HepG2 (cell line): ENCODE results near the gene AUTS2. TPM values are rescaled to one million over a fixed set of nuclear protein-coding genes. Genes with fewer than 3 reads are reported as not detected.

Experiments
- ATAC-seq: fragments of 200-7000 bp; cut with Tn5 transposase; 3 replicates; pipeline ENCODE4 v1.9.1; 2020; ENCODE audit warnings: mild to moderate bottlenecking, moderate library complexity
- BruUV-seq: library from RNA; stranded (reverse); fragments of 400-500 nt; replicated peaks from 2 replicates; lab custom pipeline; 2021; lab: Mats Ljungman, UMichigan
- CTCF ChIA-PET: fragments of 300-600 bp; formaldehyde crosslinking; extraction: SDS; loops from one replicate; lab custom pipeline; 2021; ENCODE audit warnings: low total read pairs, inconsistent platforms, low intra/inter-chr PET ratio; lab: Yijun Ruan, JAX
- POLR2A ChIA-PET: fragments of 350-600 bp; sonication (Branson Sonifier 250); formaldehyde crosslinking; loops from one replicate; lab custom pipeline; 2020; ENCODE audit warnings: antibody characterized with exemption, inconsistent platforms; lab: Yijun Ruan, JAX
- DNase-seq: peaks from one replicate; pipeline ENCODE4 v3.0.0-alpha.2; 2015; ENCODE audit warnings: low spot score
- FAIRE-seq: peaks from 3 replicates; lab custom pipeline; 2011; peaks lifted over from hg19 to GRCh38; lab: Jason Lieb, UNC
- H2AFZ ChIP-seq: one replicate; pipeline ENCODE4 v1.6.1; 2011; ENCODE audit warnings: low read length, inconsistent platforms
- H3K27ac ChIP-seq: fragments of 300-600 bp; 3 replicates; pipeline ENCODE4 v1.8.0; 2011; ENCODE audit warnings: mixed run types, mild to moderate bottlenecking, mixed read lengths, low read length, inconsistent platforms; ENCODE audit not compliant: insufficient read depth; ENCODE audit errors: extremely low read length
- H3K27me3 ChIP-seq, 2 experiments: fragments of 200-600 bp in 1 of 2; 2 replicates in 1 of 2; 3 replicates in 1 of 2; pipeline versions ENCODE4 v1.6.0 to v1.8.0; 2011; ENCODE audit warnings: low read length in 2 of 2, mild to moderate bottlenecking in 2 of 2, moderate library complexity in 2 of 2, inconsistent platforms in 1 of 2; ENCODE audit not compliant: insufficient read depth in 2 of 2, control insufficient read depth in 1 of 2
- H3K36me3 ChIP-seq, 2 experiments: fragments of 200-600 bp in 1 of 2; replicated peaks in 1 of 2; 2 replicates in 1 of 2; 3 replicates in 1 of 2; pipeline versions ENCODE4 v1.5.1 to v1.8.0; 2011; ENCODE audit warnings: low read length in 2 of 2, inconsistent platforms in 1 of 2; ENCODE audit not compliant: insufficient read depth in 2 of 2, control insufficient read depth in 1 of 2
- H3K4me1 ChIP-seq: 2 replicates; pipeline ENCODE4 v1.5.1; 2012; ENCODE audit warnings: low read length, inconsistent platforms; ENCODE audit not compliant: insufficient read depth
- H3K4me2 ChIP-seq: 2 replicates; pipeline ENCODE4 v1.6.0; 2011; ENCODE audit warnings: low read depth, low read length, inconsistent platforms
- H3K4me3 ChIP-seq, 3 experiments: fragments of 200-600 bp in 1 of 3; sonication (generic), shearing (Covaris generic) in 1 of 3; replicated peaks in 1 of 3; 2 replicates each; pipeline ENCODE4 v1.5.1; 2011 to 2016; ENCODE audit warnings: low read length in 3 of 3, inconsistent platforms in 2 of 3, low read depth in 2 of 3, mild to moderate bottlenecking in 2 of 3, control low read depth in 1 of 3, mixed read lengths in 1 of 3; ENCODE audit not compliant: insufficient read depth in 1 of 3
- H3K79me2 ChIP-seq: one replicate; pipeline ENCODE4 v1.6.1; 2011; ENCODE audit warnings: low read length, inconsistent platforms; ENCODE audit not compliant: insufficient read depth
- H3K9ac ChIP-seq: 2 replicates; pipeline ENCODE4 v1.6.0; 2011; ENCODE audit warnings: mild to moderate bottlenecking, low read depth, low read length, inconsistent platforms; ENCODE audit not compliant: insufficient read depth
- H3K9me3 ChIP-seq: 2 replicates; pipeline ENCODE4 v1.5.1; 2012; ENCODE audit warnings: mild to moderate bottlenecking, low read length
- H4K20me1 ChIP-seq: 2 replicates; pipeline ENCODE4 v1.6.0; 2011; ENCODE audit warnings: inconsistent platforms, mild to moderate bottlenecking, low read length, moderate library complexity; ENCODE audit not compliant: insufficient read depth
- CEBPG ChIP-seq: IDR thresholded peaks from 2 replicates; pipeline ENCODE4 v1.6.1; 2016
- GATAD1 ChIP-seq: IDR thresholded peaks from 2 replicates; pipeline ENCODE4 v1.6.1; 2016; ENCODE audit warnings: missing genetic modification reagents, missing compliant biosample characterization
- HINFP ChIP-seq: sonication (generic); formaldehyde crosslinking; IDR thresholded peaks from 2 replicates; pipeline ENCODE4 v1.4.0; 2020; ENCODE audit warnings: low read depth, mild to moderate bottlenecking, missing genetic modification reagents
- HNF4G ChIP-seq, 2 experiments: sonication (generic) in 1 of 2; formaldehyde crosslinking in 1 of 2; IDR thresholded peaks; 2 replicates each; pipeline versions ENCODE4 v1.4.0 to v1.6.1; 2011 to 2020; ENCODE audit warnings: borderline replicate concordance in 2 of 2, low read depth in 2 of 2, mild to moderate bottlenecking in 2 of 2, low read length in 1 of 2, missing genetic modification reagents in 1 of 2, moderate library complexity in 1 of 2
- KDM5A ChIP-seq: fragments of 200-600 bp; sonication (generic); IDR thresholded peaks from 2 replicates; pipeline ENCODE4 v1.7.0; 2018; ENCODE audit warnings: antibody characterized with exemption, mild to moderate bottlenecking, low read length, borderline replicate concordance
- MAZ ChIP-seq, 2 experiments: sonication (generic) in 1 of 2; formaldehyde crosslinking in 1 of 2; IDR thresholded peaks; 2 replicates each; pipeline versions ENCODE4 v1.5.0 to v1.6.1; 2012 to 2020; ENCODE audit warnings: low read depth in 2 of 2, mild to moderate bottlenecking in 2 of 2, borderline replicate concordance in 1 of 2, improper control_type of control experiment in 1 of 2, low read length in 1 of 2, missing genetic modification reagents in 1 of 2, moderate library complexity in 1 of 2
- MIER3 ChIP-seq: IDR thresholded peaks from 2 replicates; pipeline ENCODE4 v1.6.1; 2016; ENCODE audit warnings: missing compliant biosample characterization, borderline replicate concordance
- TAF15 ChIP-seq: fragments of 200-400 bp; formaldehyde crosslinking; IDR thresholded peaks from one replicate; pipeline ENCODE4 v1.6.1; 2018; ENCODE audit warnings: mild to moderate bottlenecking, low read depth, low read length; ENCODE audit not compliant: poor library complexity, severe bottlenecking
- ZNF383 ChIP-seq: sonication (generic); formaldehyde crosslinking; IDR thresholded peaks from 2 replicates; pipeline ENCODE4 v1.4.0; 2020; ENCODE audit warnings: missing genetic modification reagents, mild to moderate bottlenecking, borderline replicate concordance
- ZNF431 ChIP-seq: sonication (generic); formaldehyde crosslinking; IDR thresholded peaks from 2 replicates; pipeline ENCODE4 v1.9.0; 2022; ENCODE audit warnings: missing genetic modification reagents, low read depth, mild to moderate bottlenecking, borderline replicate concordance
- ZNF468 ChIP-seq: sonication (generic); formaldehyde crosslinking; IDR thresholded peaks from 2 replicates; pipeline ENCODE4 v1.8.0; 2022; ENCODE audit warnings: mild to moderate bottlenecking, moderate library complexity, missing genetic modification reagents
- ZNF567 ChIP-seq: sonication (generic); formaldehyde crosslinking; IDR thresholded peaks from 2 replicates; pipeline ENCODE4 v1.8.1; 2023; ENCODE audit warnings: mild to moderate bottlenecking, missing genetic modification reagents, borderline replicate concordance
- ZNF710 ChIP-seq: sonication (generic); formaldehyde crosslinking; IDR thresholded peaks from 2 replicates; pipeline ENCODE4 v1.5.0; 2020; ENCODE audit warnings: mild to moderate bottlenecking, missing genetic modification reagents, borderline replicate concordance
- ZNF772 ChIP-seq: sonication (generic); formaldehyde crosslinking; IDR thresholded peaks from 2 replicates; pipeline ENCODE4 v1.5.0; 2020; ENCODE audit warnings: mild to moderate bottlenecking, missing genetic modification reagents
- WGBS: methylation state at CpG from one replicate; pipeline ENCODE4 v1.1.6; 2017; ENCODE audit warnings: low lambda C conversion rate; 5-methylcytosine and 5-hydroxymethylcytosine counted together
- in situ Hi-C: cut with HindIII; loops from 2 replicates; pipeline ENCODE4 v1.10.0; 2017; ENCODE audit warnings: low pct_unique_long_range_greater_than_20kb; ENCODE audit not compliant: extremely low pct_ligation_motif_present
- intact Hi-C: fragments of 100-400 bp; cut with micrococcal nuclease; formaldehyde crosslinking; loops from one replicate; pipeline ENCODE4 v1.10.0; 2022; ENCODE audit not compliant: unreplicated experiment
- polyA plus RNA-seq, 8 experiments: library from polyadenylated mRNA; depleted of rRNA in 3 of 8; stranded (reverse) in 7 of 8; unstranded in 1 of 8; fragments of >200 nt; fragmentation: Illumina TruSeq in 4 of 8; extraction: Trizol in 4 of 8; gene quantifications; 2 replicates each; pipeline versions ENCODE4 v1.2.1 to v1.2.3, GENCODE V29; 2011 to 2016; ENCODE audit warnings: low read depth in 4 of 8, missing spikeins in 1 of 8, mixed read lengths in 1 of 8; ENCODE audit not compliant: insufficient read depth in 1 of 8
- total RNA-seq, 5 experiments: library from RNA; depleted of rRNA; stranded (reverse); fragments of >200 nt; fragmentation: Illumina TruSeq; extraction: Trizol; gene quantifications; 2 replicates each; pipeline ENCODE4 v1.2.3, GENCODE V29; 2016; ENCODE audit warnings: low read depth in 1 of 5

The AUTS2 gene
- total and polyA plus RNA-seq, 2 of the 13 experiments (the other 11 are each of a cell fraction or from before 2014, with no cell fraction given) = 0.38 TPM; not detected in 1

GRCh38 chr7:70000737-70001348 lies 402.6 kb downstream of the AUTS2 start:
- H3K4me1 ChIP-seq = no peaks in the 10 kb centered on the region
- 22% methylated on average over 1 of the region's 5 CpGs for WGBS
- no peaks in the 10 kb centered on the region for H3K9me3 ChIP-seq
- in situ Hi-C loops (no loop called here), intact Hi-C loops (no loop called here)
- H3K9ac ChIP-seq = no peak overlapping the region
- FAIRE-seq (no peak), ATAC-seq (no peak), DNase-seq (no peak)
- BruUV-seq = no TSS peak
- no peaks in the 10 kb centered on the region for H3K27me3 ChIP-seq
- no peak overlapping the region for H3K4me2 ChIP-seq
- H2AFZ ChIP-seq = no peak overlapping the region
- no peaks in the 10 kb centered on the region for H3K36me3 ChIP-seq
- H3K79me2 ChIP-seq = no peaks in the 10 kb centered on the region
- no peak overlapping the region for H3K27ac ChIP-seq
- ChIA-PET POLR2A (no interaction called here), CTCF (no interaction called here)
- H4K20me1 ChIP-seq = no peaks in the 10 kb centered on the region
- H3K4me3 ChIP-seq = no peak overlapping the region
- no peak for TF ChIP-seq ZNF468 (CRISPR knock-in tag)
- TF ChIP-seq CEBPG = no peak
- no peak for TF ChIP-seq ZNF431 (CRISPR knock-in tag)
- no peak for TF ChIP-seq HINFP (CRISPR knock-in tag)
- no peak for TF ChIP-seq KDM5A
- TF ChIP-seq ZNF567 (CRISPR knock-in tag) = no peak
- TF ChIP-seq ZNF772 (CRISPR knock-in tag) = no peak
- no peak for TF ChIP-seq TAF15
- no peak for TF ChIP-seq ZNF383 (CRISPR knock-in tag)
- no peak for TF ChIP-seq GATAD1 (CRISPR knock-in tag)
- no peak for TF ChIP-seq MIER3
- TF ChIP-seq MAZ (IDR thresholded peaks at IDR 0.05; ENCODE audit: borderline replicate concordance, low read depth, low read length) = no peak
- TF ChIP-seq MAZ (CRISPR knock-in tag; IDR thresholded peaks at IDR 0.05; ENCODE audit: low read depth) = no peak
- TF ChIP-seq HNF4G (IDR thresholded peaks at IDR 0.05; ENCODE audit: borderline replicate concordance, low read depth, low read length) = no peak
- TF ChIP-seq HNF4G (CRISPR knock-in tag; IDR thresholded peaks at IDR 0.05; ENCODE audit: borderline replicate concordance, low read depth) = no peak
- TF ChIP-seq ZNF710 (CRISPR knock-in tag) = no peak
